ENCODE data around the gene CACNA1G. TPM values are rescaled to one million over a fixed set of nuclear protein-coding genes. Genes with fewer than 3 reads are reported as not detected.

Gene CACNA1G
- total RNA-seq, 2 experiments from 2014 or later: 0.13 TPM; not detected in 1

- no peaks in the 10 kb centered on the region for H3K36me3 Mint-ChIP-seq (ENCODE audit: low read depth)
- TF ChIP-seq, protein P1, sequence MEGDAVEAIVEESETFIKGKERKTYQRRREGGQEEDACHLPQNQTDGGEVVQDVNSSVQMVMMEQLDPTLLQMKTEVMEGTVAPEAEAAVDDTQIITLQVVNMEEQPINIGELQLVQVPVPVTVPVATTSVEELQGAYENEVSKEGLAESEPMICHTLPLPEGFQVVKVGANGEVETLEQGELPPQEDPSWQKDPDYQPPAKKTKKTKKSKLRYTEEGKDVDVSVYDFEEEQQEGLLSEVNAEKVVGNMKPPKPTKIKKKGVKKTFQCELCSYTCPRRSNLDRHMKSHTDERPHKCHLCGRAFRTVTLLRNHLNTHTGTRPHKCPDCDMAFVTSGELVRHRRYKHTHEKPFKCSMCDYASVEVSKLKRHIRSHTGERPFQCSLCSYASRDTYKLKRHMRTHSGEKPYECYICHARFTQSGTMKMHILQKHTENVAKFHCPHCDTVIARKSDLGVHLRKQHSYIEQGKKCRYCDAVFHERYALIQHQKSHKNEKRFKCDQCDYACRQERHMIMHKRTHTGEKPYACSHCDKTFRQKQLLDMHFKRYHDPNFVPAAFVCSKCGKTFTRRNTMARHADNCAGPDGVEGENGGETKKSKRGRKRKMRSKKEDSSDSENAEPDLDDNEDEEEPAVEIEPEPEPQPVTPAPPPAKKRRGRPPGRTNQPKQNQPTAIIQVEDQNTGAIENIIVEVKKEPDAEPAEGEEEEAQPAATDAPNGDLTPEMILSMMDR (IDR thresholded peaks at IDR 0.05): peak; percentile 19
Measured at GRCh38 chr17:50596191-50597037, 35.9 kb downstream of the CACNA1G start.

GRCh38 chr17:50598487-50598886, 38.0 kb downstream of the CACNA1G start:
- no peak overlapping the region for H3K27ac Mint-ChIP-seq
- ATAC-seq: no peak
- POLR2A ChIA-PET: no interaction called here

More at GRCh38 chr17:50596191-50597037, 35.9 kb downstream of the CACNA1G start:
- POLR2A ChIA-PET: no interaction called here
- CTCF ChIA-PET: no interaction called here
- no peak for ATAC-seq
- H3K4me3 Mint-ChIP-seq: no peak overlapping the region
- H3K9me3 Mint-ChIP-seq: no peaks in the 10 kb centered on the region
- no peaks in the 10 kb centered on the region for H3K4me1 Mint-ChIP-seq (ENCODE audit: low read depth)
- no peak for DNase-seq
- intact Hi-C loops (cut with micrococcal nuclease): no loop called here
- no peaks in the 10 kb centered on the region for H3K27me3 Mint-ChIP-seq
- H3K27ac Mint-ChIP-seq: no peak overlapping the region

GRCh38 chr17:50599606-50600005, 39.1 kb downstream of the CACNA1G start:
- no peaks in the 10 kb centered on the region for H3K4me1 Mint-ChIP-seq (ENCODE audit: low read depth)
- no peak overlapping the region for H3K27ac Mint-ChIP-seq
- CTCF ChIA-PET: interaction anchor here (1.1 kb wide), 1 partner anchor 168 kb away, joined by 3 read pairs; no protein-coding TSS in a partner anchor
- H3K27me3 Mint-ChIP-seq: peaks cover 9% of the 10 kb centered on the region
- DNase-seq: no peak
- intact Hi-C loops (cut with micrococcal nuclease): no loop called here
- H3K36me3 Mint-ChIP-seq (ENCODE audit: low read depth): no peaks in the 10 kb centered on the region
- H3K9me3 Mint-ChIP-seq: no peaks in the 10 kb centered on the region
- ATAC-seq: no peak
- H3K4me3 Mint-ChIP-seq: no peak overlapping the region
- TF ChIP-seq, protein P1 (IDR thresholded peaks at IDR 0.05): no peak
- POLR2A ChIA-PET: interaction anchor here (0.6 kb wide), 1 partner anchor 13 kb away, joined by 3 read pairs; no protein-coding TSS in a partner anchor

More at GRCh38 chr17:50598487-50598886, 38.0 kb downstream of the CACNA1G start:
- no peaks in the 10 kb centered on the region for H3K4me1 Mint-ChIP-seq (ENCODE audit: low read depth)
- no peaks in the 10 kb centered on the region for H3K9me3 Mint-ChIP-seq
- peaks cover 6% of the 10 kb centered on the region for H3K27me3 Mint-ChIP-seq
- CTCF ChIA-PET: no interaction called here
- H3K36me3 Mint-ChIP-seq (ENCODE audit: low read depth): no peaks in the 10 kb centered on the region
- TF ChIP-seq, protein P1 (IDR thresholded peaks at IDR 0.05): no peak
- intact Hi-C loops (cut with micrococcal nuclease): no loop called here
- DNase-seq: no peak
- no peak overlapping the region for H3K4me3 Mint-ChIP-seq

DNA sequence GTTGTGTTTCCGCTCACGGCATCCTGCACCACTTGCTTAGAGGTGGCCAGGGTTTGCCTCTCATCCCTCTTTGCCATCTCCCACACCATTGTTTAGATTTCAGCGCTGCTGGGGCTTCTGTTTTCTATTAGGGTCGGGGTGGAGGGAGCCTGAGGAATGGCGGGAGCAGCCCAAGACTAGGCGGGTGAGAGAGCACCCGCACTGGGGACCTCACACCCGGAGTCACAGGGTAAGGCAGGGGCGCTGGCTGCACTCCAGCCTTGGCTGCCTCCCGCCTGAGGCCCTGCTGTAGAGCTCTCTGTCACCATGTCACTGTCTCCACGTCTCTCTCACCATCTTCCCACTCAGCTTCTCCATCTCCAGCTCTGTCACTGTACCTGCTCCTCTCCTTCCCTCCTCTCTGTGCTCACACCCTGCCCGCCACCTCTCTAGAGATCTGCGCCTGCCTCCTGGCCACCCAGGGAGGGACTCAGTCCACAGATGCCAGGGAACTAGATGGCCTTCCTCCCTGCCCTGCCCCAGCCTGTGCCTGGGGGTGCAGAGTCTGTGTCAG, 41.4 kb downstream of the CACNA1G start:
- ChIA-PET POLR2A (interaction anchor here (0.6 kb wide), 1 partner anchor 40 kb away, joined by 3 read pairs; no protein-coding TSS in a partner anchor), CTCF (no interaction called here)
- DNase-seq: no peak
- Mint-ChIP-seq H3K27ac (no peak overlapping the region), H3K27me3 (peaks cover 10% of the 10 kb centered on the region), H3K4me1 (ENCODE audit: low read depth) (no peaks in the 10 kb centered on the region), H3K9me3 (no peaks in the 10 kb centered on the region), H3K36me3 (ENCODE audit: low read depth) (no peaks in the 10 kb centered on the region), H3K4me3 (no peak overlapping the region)
- TF ChIP-seq, protein P1 (IDR thresholded peaks at IDR 0.05): no peak
- intact Hi-C loops (cut with micrococcal nuclease): no loop called here
- ATAC-seq: no peak

DNA sequence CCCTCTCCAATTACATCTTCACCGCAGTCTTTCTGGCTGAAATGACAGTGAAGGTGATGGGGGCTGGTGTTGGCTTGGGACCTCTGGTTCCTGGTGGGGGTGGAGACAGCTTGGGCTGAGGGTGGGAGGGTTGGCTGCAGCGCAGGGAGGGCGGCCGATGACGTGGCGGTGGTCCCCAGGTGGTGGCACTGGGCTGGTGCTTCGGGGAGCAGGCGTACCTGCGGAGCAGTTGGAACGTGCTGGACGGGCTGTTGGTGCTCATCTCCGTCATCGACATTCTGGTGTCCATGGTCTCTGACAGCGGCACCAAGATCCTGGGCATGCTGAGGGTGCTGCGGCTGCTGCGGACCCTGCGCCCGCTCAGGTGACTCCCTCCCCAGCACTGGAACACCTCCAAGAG, 42.3 kb downstream of the CACNA1G start:
- peaks cover 12% of the 10 kb centered on the region for H3K27me3 Mint-ChIP-seq

More for the DNA sequence above, 42.3 kb downstream of the CACNA1G start:
- H3K36me3 Mint-ChIP-seq (ENCODE audit: low read depth): no peaks in the 10 kb centered on the region
- H3K27ac Mint-ChIP-seq: no peak overlapping the region
- H3K4me3 Mint-ChIP-seq: no peak overlapping the region
- H3K9me3 Mint-ChIP-seq: no peaks in the 10 kb centered on the region
- ATAC-seq: no peak
- no peak for DNase-seq
- ChIA-PET CTCF (no interaction called here), POLR2A (interaction anchor here (0.6 kb wide), 1 partner anchor 41 kb away, joined by 3 read pairs; no protein-coding TSS in a partner anchor)
- no peaks in the 10 kb centered on the region for H3K4me1 Mint-ChIP-seq (ENCODE audit: low read depth)
- TF ChIP-seq, protein P1 (IDR thresholded peaks at IDR 0.05): no peak
- intact Hi-C loops (cut with micrococcal nuclease): no loop called here

Measured in activated CD8-positive, alpha-beta T cell treated with anti-CD3 and anti-CD28 coated beads for 36 hours (primary cell).